HepG2 (cell line): ENCODE data around the gene ZDHHC3.

Source experiments
- ATF4 ChIP-seq, 2 experiments: fragments of 450-650 bp in 1 of 2; sonication (generic) in 1 of 2; formaldehyde crosslinking; IDR thresholded peaks; 2 replicates each; pipeline versions ENCODE4 v1.5.0 to v1.8.0; 2020 to 2022; ENCODE audit warnings: mild to moderate bottlenecking in 1 of 2, missing genetic modification reagents in 1 of 2
- NFATC3 ChIP-seq: sonication (generic); formaldehyde crosslinking; IDR thresholded peaks from 2 replicates; pipeline ENCODE4 v1.5.1; 2020; ENCODE audit warnings: mild to moderate bottlenecking, missing genetic modification reagents
- POLR2A ChIP-seq, 2 experiments: IDR thresholded peaks; 2 replicates each; pipeline ENCODE4 v1.6.1; 2011; ENCODE audit warnings: low read depth in 2 of 2, low read length in 2 of 2, mild to moderate bottlenecking in 1 of 2, moderate library complexity in 1 of 2; ENCODE audit not compliant: insufficient read depth in 1 of 2
- ZNF337 ChIP-seq: sonication (generic); formaldehyde crosslinking; IDR thresholded peaks from 2 replicates; pipeline ENCODE4 v1.5.1; 2020; ENCODE audit warnings: missing genetic modification reagents, low read depth, mild to moderate bottlenecking, borderline replicate concordance
- ZNF660 ChIP-seq: sonication (generic); formaldehyde crosslinking; IDR thresholded peaks from 2 replicates; pipeline ENCODE4 v1.5.1; 2020; ENCODE audit warnings: mild to moderate bottlenecking, low read depth, missing genetic modification reagents, borderline replicate concordance

DNA sequence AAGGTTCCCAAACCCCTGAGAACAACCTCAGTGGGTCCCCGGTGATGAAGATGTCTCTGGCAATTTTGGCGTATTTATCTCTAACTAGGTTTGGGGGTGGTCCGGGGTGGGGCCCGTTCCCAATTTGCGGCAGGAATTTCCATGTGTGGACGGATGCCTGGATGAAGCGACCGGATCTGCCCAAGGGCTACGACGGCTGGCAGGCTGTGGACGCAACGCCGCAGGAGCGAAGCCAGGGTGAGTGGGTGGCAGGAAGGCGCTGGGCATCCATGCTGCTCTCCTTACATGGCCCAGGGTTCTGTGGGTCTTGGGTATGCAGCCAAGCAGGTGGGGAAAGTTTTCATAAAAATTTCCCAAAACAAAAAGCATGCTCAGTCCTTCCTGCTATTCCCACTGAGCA is 72.2 kb downstream of the ZDHHC3 start:
- no peak for TF ChIP-seq ZNF660
- TF ChIP-seq POLR2A (IDR thresholded peaks at IDR 0.05; ENCODE audit: insufficient read depth in 1 of 2, low read depth in 2 of 2, low read length in 2 of 2): no peak
- TF ChIP-seq NFATC3 (CRISPR knock-in tag): no peak
- TF ChIP-seq ATF4 (CRISPR knock-in tag; IDR thresholded peaks at IDR 0.05): no peak
- TF ChIP-seq ZNF337 (CRISPR knock-in tag): no peak
